Type B pancreatic cell (in vitro differentiated cells): ENCODE results near the gene MLNR. TPM values are rescaled to one million over a fixed set of nuclear protein-coding genes. Genes with fewer than 3 reads are reported as not detected.

ENCODE experiments used
- DNase-seq: peaks from one replicate; pipeline ENCODE4 v3.0.0; 2021; ENCODE audit warnings: mixed read lengths; ENCODE audit not compliant: unreplicated experiment; ENCODE audit errors: extremely low spot score
- H3K27ac Mint-ChIP-seq: 2 replicates; pipeline ENCODE4 v1.8.0; 2021; ENCODE audit warnings: mild to moderate bottlenecking, mixed read lengths
- H3K27me3 Mint-ChIP-seq: 2 replicates; pipeline ENCODE4 v1.8.0; 2021; ENCODE audit warnings: mixed read lengths
- H3K36me3 Mint-ChIP-seq: 2 replicates; pipeline ENCODE4 v1.8.0; 2021; ENCODE audit warnings: mixed read lengths
- H3K4me1 Mint-ChIP-seq: one replicate; pipeline ENCODE4 v1.8.0; 2021; ENCODE audit warnings: mixed read lengths; ENCODE audit not compliant: unreplicated experiment
- H3K4me3 Mint-ChIP-seq: 2 replicates; pipeline ENCODE4 v1.8.0; 2021; ENCODE audit warnings: mild to moderate bottlenecking, mixed read lengths
- H3K9me3 Mint-ChIP-seq: 2 replicates; pipeline ENCODE4 v1.8.0; 2021; ENCODE audit warnings: mixed read lengths
- CTCF ChIP-seq: fragments of 200-600 bp; sonication (generic); conservative IDR thresholded peaks from 2 replicates; pipeline ENCODE4 v1.5.0; 2021; ENCODE audit warnings: antibody characterized with exemption, mild to moderate bottlenecking
- total RNA-seq: library from RNA; stranded (reverse); gene quantifications from 2 replicates; pipeline ENCODE4 v1.2.1, GENCODE V29; 2021; ENCODE audit warnings: low replicate concordance

The MLNR gene
- total RNA-seq, 1 donor from 2014 or later: not detected

- no peak for DNase-seq
- no peaks in the 10 kb centered on the region for H3K9me3 Mint-ChIP-seq
- H3K4me1 Mint-ChIP-seq: peaks cover 4% of the 10 kb centered on the region
- peaks cover 77% of the 10 kb centered on the region for H3K27me3 Mint-ChIP-seq
- H3K27ac Mint-ChIP-seq: no peak overlapping the region
- peak overlapping the region; percentile 79 for H3K4me3 Mint-ChIP-seq
- no peak for TF ChIP-seq CTCF
- H3K36me3 Mint-ChIP-seq: no peaks in the 10 kb centered on the region
Measured at GRCh38 chr13:49219647-49220035, 497 bp upstream of the MLNR start.

- DNase-seq: no peak
Measured at GRCh38 chr13:49220856-49221589, 885 bp downstream of the MLNR start.

GRCh38 chr13:49221590-49221965 lies 1.4 kb downstream of the MLNR start:
- H3K27me3 Mint-ChIP-seq: peaks cover 84% of the 10 kb centered on the region
- H3K9me3 Mint-ChIP-seq: no peaks in the 10 kb centered on the region
- H3K4me3 Mint-ChIP-seq: peak overlapping the region; percentile 74
- no peak overlapping the region for H3K27ac Mint-ChIP-seq
- TF ChIP-seq CTCF: no peak
- no peaks in the 10 kb centered on the region for H3K36me3 Mint-ChIP-seq
- H3K4me1 Mint-ChIP-seq: peaks cover 4% of the 10 kb centered on the region
- no peak for DNase-seq

More at GRCh38 chr13:49220856-49221589, 885 bp downstream of the MLNR start:
- Mint-ChIP-seq H3K9me3 (no peaks in the 10 kb centered on the region), H3K36me3 (no peaks in the 10 kb centered on the region), H3K4me3 (peak overlapping the region; percentile 74), H3K27me3 (peaks cover 90% of the 10 kb centered on the region), H3K27ac (no peak overlapping the region), H3K4me1 (peaks cover 4% of the 10 kb centered on the region)
- TF ChIP-seq CTCF: no peak

- TF ChIP-seq CTCF: no peak
- Mint-ChIP-seq H3K36me3 (no peaks in the 10 kb centered on the region), H3K27me3 (peaks cover 53% of the 10 kb centered on the region), H3K4me3 (no peak overlapping the region), H3K9me3 (no peaks in the 10 kb centered on the region), H3K4me1 (no peaks in the 10 kb centered on the region), H3K27ac (no peak overlapping the region)
- no peak for DNase-seq
Measured at GRCh38 chr13:49225223-49226042, 5.3 kb downstream of the MLNR start.

- TF ChIP-seq CTCF: no peak
- Mint-ChIP-seq H3K9me3 (no peaks in the 10 kb centered on the region), H3K4me3 (no peak overlapping the region), H3K36me3 (no peaks in the 10 kb centered on the region), H3K4me1 (no peaks in the 10 kb centered on the region), H3K27me3 (peaks cover 45% of the 10 kb centered on the region), H3K27ac (no peak overlapping the region)
- no peak for DNase-seq
Measured at GRCh38 chr13:49226613-49227012, 6.5 kb downstream of the MLNR start.
